Measurements from ENCODE around the gene LTB. TPM values are rescaled to one million over a fixed set of nuclear protein-coding genes. Genes with fewer than 3 reads are reported as not detected.
"Not testable (repeated sequence)": the region's sequence is repeated elsewhere in the genome, so short reads cannot be mapped to it uniquely, and the experiment has no call there.

Gene LTB
- total RNA-seq, 1 donor from 2014 or later = 1.4 TPM

GRCh38 chr6:31556307-31556706 lies 25.9 kb downstream of the LTB start:
- no peak for DNase-seq (ENCODE audit: low spot score)

GRCh38 chr6:31551371-31551770 lies 30.9 kb downstream of the LTB start:
- not testable (repeated sequence) for DNase-seq (ENCODE audit: low spot score)

DNA sequence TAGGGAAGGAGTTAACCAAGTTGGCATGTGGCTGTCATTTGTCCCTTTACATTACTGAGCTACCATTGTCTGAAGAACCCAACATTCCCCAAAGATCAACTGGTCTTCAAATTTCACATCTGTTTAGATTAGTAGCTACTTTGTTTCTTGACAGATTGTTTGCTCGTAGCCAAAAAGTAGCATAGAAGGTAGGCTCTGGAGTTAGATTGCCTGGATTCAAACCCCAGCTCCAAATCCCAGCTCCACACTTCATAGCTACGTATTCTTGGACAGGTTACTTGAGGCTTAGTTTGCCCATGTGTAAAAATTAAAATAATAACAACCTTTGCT lies 33.7 kb downstream of the LTB start:
- DNase-seq (ENCODE audit: low spot score) = no peak

DNA sequence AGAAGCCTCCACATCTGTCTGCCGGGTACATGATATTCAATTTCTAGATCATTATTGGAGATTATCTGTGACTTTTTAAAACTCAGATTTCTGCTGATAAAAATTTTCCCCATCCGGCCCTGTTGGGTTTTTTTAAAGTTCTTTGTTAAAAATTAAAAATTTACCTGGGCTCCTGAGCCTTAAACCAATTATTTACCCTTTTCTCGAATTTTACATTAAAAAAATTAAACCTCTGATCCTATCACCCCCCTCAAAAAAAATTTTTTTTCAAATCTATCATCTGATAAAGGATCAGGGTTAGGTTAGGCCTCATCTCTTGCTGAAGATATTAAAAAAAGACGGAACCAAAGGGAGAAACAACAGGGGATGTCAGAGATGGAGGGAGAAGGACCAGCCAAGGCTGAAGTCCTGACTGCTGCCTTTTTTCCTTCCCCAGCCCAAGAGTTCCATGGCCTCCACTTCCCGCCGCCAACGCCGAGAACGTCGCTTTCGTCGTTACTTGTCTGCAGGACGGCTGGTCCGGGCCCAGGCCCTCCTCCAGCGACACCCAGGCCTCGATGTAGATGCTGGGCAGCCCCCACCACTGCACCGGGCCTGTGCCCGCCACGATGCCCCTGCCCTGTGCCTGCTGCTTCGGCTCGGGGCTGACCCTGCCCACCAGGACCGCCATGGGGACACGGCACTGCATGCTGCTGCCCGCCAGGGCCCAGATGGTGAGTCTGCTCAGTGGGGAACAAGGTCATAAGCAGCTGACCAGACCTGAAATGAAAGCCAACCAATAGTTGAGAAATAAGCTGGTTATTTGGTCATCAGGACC lies 34.3 kb downstream of the LTB start:
- no peak for DNase-seq (ENCODE audit: low spot score)

- peak; percentile 96 for DNase-seq (ENCODE audit: low spot score)
These were observed 35.1 kb downstream of the LTB start, which contains the start of gene NFKBIL1 for GRCh38 chr6:31546958-31547726. Gene NFKBIL1 (plus strand): TSS chr6:31547608. CDS start chr6:31547695, 87 bp downstream.

GRCh38 chr6:31546339-31546957 lies 35.8 kb downstream of the LTB start, which contains the start of gene ATP6V1G2:
Gene ATP6V1G2 (minus strand): TSS chr6:31546608. CDS start chr6:31546559, 49 bp downstream.
- no peak for DNase-seq (ENCODE audit: low spot score)

DNA sequence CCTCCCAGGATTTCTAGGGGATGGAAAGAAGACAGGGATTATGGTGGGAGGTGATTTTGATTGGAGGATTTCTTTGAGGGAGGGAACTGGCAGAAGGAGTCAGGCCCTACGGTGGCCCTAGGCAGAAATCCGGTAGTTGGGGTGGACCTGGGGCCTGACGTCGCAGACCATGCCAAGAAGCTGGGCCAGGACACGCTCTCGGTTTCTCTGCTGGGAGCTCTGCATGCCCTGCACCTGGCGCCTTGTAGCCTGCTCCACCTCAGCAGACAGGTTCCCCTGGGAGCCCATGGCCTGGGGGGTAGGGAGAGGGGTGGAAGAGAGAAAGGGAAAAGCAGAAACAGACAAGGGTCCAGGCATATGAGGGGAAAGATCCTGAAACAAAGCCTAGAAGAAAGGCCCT lies 36.9 kb downstream of the LTB start:
- no peak for DNase-seq (ENCODE audit: low spot score)

- DNase-seq (ENCODE audit: low spot score) = no peak
These were observed 37.5 kb downstream of the LTB start for GRCh38 chr6:31544676-31545075.

DNA sequence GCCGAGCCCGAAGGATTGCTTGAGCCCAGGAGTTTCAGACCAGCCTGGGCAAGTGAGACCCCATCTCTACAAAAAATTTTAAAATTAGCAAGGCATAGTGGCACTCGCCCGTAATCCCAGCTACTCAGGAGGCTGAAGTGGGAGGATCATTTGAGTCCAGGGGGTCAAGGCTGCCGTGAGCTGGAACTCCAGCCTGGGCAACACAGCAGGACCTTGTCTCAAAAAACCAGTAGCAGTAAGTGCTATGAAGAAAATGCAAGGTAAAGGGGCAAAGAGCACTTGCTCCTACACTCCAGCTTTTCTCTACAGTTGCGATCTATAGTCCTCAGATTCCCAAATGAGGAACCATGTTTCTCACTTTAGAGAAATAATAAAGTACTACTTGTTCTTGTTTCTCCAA lies 38.6 kb downstream of the LTB start:
- no peak for DNase-seq (ENCODE audit: low spot score)

GRCh38 chr6:31541658-31542521 lies 40.3 kb downstream of the LTB start, which contains the start of gene DDX39B:
Gene DDX39B (minus strand): TSS chr6:31542003. CDS start chr6:31540532, 1,471 bp downstream.
- DNase-seq (ENCODE audit: low spot score) = peak; percentile 97

DNA sequence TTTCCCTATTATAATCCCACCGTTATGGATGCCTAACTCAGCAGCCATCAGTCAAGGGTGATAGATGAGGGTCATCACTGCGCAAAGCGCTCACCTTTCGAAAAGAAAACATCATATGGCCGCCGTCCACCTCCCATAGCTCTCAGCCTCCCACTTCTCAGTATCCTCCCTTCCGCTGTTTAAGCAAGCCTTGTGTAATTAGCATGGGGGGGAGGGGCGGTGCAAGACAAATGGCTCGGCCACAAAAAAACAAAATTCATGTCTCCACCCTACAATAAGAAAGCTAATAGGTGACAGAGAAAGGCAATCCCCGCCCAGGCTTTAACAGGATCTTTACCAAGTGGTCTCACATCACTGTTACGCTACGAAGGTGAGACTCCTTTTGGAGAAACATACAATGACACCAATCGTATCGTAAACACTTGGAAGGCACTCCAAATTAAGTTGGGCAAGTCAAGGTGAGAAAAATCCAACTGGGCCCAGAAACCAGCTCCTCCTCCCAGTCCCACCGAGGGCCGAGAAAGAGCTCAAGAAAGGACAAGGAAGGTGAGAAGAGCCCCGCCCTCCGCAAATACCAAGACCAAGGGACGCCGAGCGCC lies 41.1 kb downstream of the LTB start:
- no peak for DNase-seq (ENCODE audit: low spot score)

DNA sequence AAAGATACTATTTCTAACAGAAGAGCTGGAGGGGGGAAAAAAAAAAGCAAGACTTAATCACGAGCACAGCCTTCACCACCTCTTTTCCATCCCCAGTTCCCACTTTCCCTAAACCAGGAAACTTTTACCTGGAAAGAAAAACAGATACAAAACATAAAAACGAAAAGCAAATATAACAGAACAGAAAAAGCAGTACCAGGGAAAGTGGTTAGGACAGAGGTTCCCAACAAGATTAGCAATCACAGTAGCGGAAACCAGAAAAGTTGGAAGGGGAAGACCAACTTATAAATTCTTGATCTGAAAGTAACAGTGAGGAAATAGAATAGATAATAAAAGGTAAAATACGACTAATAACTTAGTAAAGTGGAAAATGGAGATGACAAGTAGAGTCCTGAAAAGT lies 41.6 kb downstream of the LTB start:
- no peak for DNase-seq (ENCODE audit: low spot score)

- no peak for DNase-seq (ENCODE audit: low spot score)
These were observed 43.3 kb downstream of the LTB start for GRCh38 chr6:31538805-31539400.

- no peak for DNase-seq (ENCODE audit: low spot score)
These were observed 46.5 kb downstream of the LTB start for GRCh38 chr6:31535538-31536324.

GRCh38 chr6:31534521-31535040 lies 47.6 kb downstream of the LTB start:
- DNase-seq (ENCODE audit: low spot score) = no peak

GRCh38 chr6:31534011-31534410 lies 48.2 kb downstream of the LTB start:
- DNase-seq (ENCODE audit: low spot score) = no peak

- DNase-seq (ENCODE audit: low spot score) = no peak
These were observed 48.8 kb downstream of the LTB start for GRCh38 chr6:31533455-31533841.

DNA sequence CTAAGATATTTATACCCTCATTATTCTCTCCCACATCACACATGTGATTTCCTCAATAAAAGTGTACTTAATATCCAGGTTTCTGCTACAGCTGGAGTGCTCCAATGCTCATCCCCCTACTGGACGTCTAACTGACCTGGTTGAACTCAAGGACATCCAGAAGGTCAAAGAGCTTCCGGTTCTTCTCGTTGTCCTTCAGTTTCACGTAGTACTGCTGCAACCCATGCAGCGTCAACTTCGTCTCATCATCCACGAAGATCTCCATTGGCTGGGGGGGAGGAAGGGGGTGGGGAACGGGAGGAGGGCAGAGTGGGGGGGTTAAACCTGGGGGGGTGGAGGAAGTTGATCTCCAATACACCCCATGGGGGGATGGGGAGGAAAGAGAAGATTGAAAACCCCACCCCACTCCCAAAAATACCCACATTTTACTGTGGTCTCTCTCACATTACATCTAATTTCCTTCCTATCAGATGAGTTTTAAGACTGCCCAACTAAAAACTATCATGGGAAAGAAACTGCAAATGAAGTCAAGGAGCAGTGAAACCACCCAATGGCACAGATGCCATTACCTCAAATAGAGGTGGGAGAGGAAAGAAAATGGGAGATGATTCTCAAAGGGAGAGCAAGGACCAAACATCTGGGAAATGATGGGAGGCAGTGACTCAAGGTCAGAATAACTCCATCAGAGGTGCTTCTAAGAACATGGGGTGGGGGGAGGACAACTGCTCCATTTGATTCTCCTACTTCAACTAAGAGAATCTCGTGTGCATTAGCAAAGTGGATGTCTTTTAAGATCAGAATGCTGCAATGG lies 49.4 kb downstream of the LTB start:
- DNase-seq (ENCODE audit: low spot score) = no peak
